ENCODE measurements around the gene ABCC4. TPM values are rescaled to one million over a fixed set of nuclear protein-coding genes. Genes with fewer than 3 reads are reported as not detected.

The ABCC4 gene
- total and polyA plus RNA-seq, 2 of the 13 experiments (the other 11 are each of a cell fraction or from before 2014, with no cell fraction given): 4.2 to 11.3 TPM

- H3K36me3 ChIP-seq (replicated peaks in 1 of 2; ENCODE audit: control insufficient read depth in 1 of 2, insufficient read depth in 2 of 2, low read length in 2 of 2): no peaks in the 10 kb centered on the region
- H3K27me3 ChIP-seq (ENCODE audit: control insufficient read depth in 1 of 2, insufficient read depth in 2 of 2, low read length in 2 of 2): no peaks in the 10 kb centered on the region
- H3K4me1 ChIP-seq (ENCODE audit: insufficient read depth, low read length): no peaks in the 10 kb centered on the region
- no peaks in the 10 kb centered on the region for H3K9me3 ChIP-seq (ENCODE audit: low read length)
- 98% methylated on average over 7 of the region's 7 CpGs for WGBS (ENCODE audit: low lambda C conversion rate)
- H3K27ac ChIP-seq (ENCODE audit: extremely low read length, insufficient read depth, low read length): no peak overlapping the region
- no peak for TF ChIP-seq MBNL3 (CRISPR knock-in tag; conservative IDR thresholded peaks at IDR 0.05)
- TF ChIP-seq EHMT2 (IDR thresholded peaks at IDR 0.05; ENCODE audit: borderline replicate concordance, low read depth, low read length): no peak
- TF ChIP-seq PTBP1 (IDR thresholded peaks at IDR 0.05; ENCODE audit: low read depth, low read length, poor library complexity, severe bottlenecking): no peak
- no peak for TF ChIP-seq PRDM10 (CRISPR knock-in tag; IDR thresholded peaks at IDR 0.05; ENCODE audit: low read depth)
- no peak for TF ChIP-seq FOXJ3 (CRISPR knock-in tag; IDR thresholded peaks at IDR 0.05; ENCODE audit: borderline replicate concordance)
- TF ChIP-seq ZNF614 (CRISPR knock-in tag; IDR thresholded peaks at IDR 0.05; ENCODE audit: borderline replicate concordance): no peak
- no peak for TF ChIP-seq AHR (CRISPR knock-in tag; IDR thresholded peaks at IDR 0.05)
- TF ChIP-seq ZNF317 (CRISPR knock-in tag; IDR thresholded peaks at IDR 0.05): no peak
- TF ChIP-seq, protein P1, sequence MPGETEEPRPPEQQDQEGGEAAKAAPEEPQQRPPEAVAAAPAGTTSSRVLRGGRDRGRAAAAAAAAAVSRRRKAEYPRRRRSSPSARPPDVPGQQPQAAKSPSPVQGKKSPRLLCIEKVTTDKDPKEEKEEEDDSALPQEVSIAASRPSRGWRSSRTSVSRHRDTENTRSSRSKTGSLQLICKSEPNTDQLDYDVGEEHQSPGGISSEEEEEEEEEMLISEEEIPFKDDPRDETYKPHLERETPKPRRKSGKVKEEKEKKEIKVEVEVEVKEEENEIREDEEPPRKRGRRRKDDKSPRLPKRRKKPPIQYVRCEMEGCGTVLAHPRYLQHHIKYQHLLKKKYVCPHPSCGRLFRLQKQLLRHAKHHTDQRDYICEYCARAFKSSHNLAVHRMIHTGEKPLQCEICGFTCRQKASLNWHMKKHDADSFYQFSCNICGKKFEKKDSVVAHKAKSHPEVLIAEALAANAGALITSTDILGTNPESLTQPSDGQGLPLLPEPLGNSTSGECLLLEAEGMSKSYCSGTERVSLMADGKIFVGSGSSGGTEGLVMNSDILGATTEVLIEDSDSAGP (CRISPR knock-in tag; IDR thresholded peaks at IDR 0.05; ENCODE audit: borderline replicate concordance): no peak
- no peak for TF ChIP-seq RBAK (CRISPR knock-in tag; IDR thresholded peaks at IDR 0.05)
- TF ChIP-seq PHF20 (CRISPR knock-in tag; IDR thresholded peaks at IDR 0.05): no peak
- no peak for TF ChIP-seq PHF21A (CRISPR knock-in tag; IDR thresholded peaks at IDR 0.05)
- no peak for TF ChIP-seq YEATS2 (CRISPR knock-in tag; IDR thresholded peaks at IDR 0.05; ENCODE audit: borderline replicate concordance)
- no peak for TF ChIP-seq ZSCAN21 (CRISPR knock-in tag; IDR thresholded peaks at IDR 0.05; ENCODE audit: borderline replicate concordance)
- no peak for TF ChIP-seq DZIP1 (CRISPR knock-in tag; IDR thresholded peaks at IDR 0.05)
- TF ChIP-seq ZNF557 (CRISPR knock-in tag; IDR thresholded peaks at IDR 0.05): no peak
- TF ChIP-seq ELK4 (CRISPR knock-in tag; IDR thresholded peaks at IDR 0.05; ENCODE audit: borderline replicate concordance): no peak
- intact Hi-C loops (cut with micrococcal nuclease; ENCODE audit: unreplicated experiment): loop anchor here (5.0 kb wide), 1 partner anchor 41 kb away; no protein-coding TSS in a partner anchor
- H2AFZ ChIP-seq (ENCODE audit: low read length): no peak overlapping the region
- no peak overlapping the region for H3K9ac ChIP-seq (ENCODE audit: insufficient read depth, low read depth, low read length)
- FAIRE-seq (no peak), ATAC-seq (no peak), DNase-seq (ENCODE audit: low spot score) (no peak)
- H3K79me2 ChIP-seq (ENCODE audit: insufficient read depth, low read length): no peaks in the 10 kb centered on the region
- H4K20me1 ChIP-seq (ENCODE audit: insufficient read depth, low read length): no peaks in the 10 kb centered on the region
- CTCF ChIA-PET (ENCODE audit: low intra/inter-chr PET ratio, low total read pairs): no interaction called here
- in situ Hi-C loops (cut with HindIII; ENCODE audit: extremely low pct_ligation_motif_present, low pct_unique_long_range_greater_than_20kb): no loop called here
- H3K4me2 ChIP-seq (ENCODE audit: low read depth, low read length): no peak overlapping the region
- no TSS peak for BruUV-seq (replicated peaks)
- no peak overlapping the region for H3K4me3 ChIP-seq (replicated peaks in 1 of 3; ENCODE audit: insufficient read depth in 1 of 3, low read depth in 2 of 3, low read length in 3 of 3)
- POLR2A ChIA-PET: no interaction called here
These were observed 218.2 kb downstream of the ABCC4 start for GRCh38 chr13:95083066-95083465.

Data from HepG2 (cell line).